NCI-H82 treated with DMSO at 0.1 percent for 48 hours (cell line): Measurements from ENCODE around the gene CLEC4M.
A peak's percentile ranks its signal among the peaks of the same experiment; 100 is the strongest.

Source experiments
- DNase-seq: peaks from one replicate; lab custom pipeline; 2025; ENCODE audit not compliant: unreplicated experiment; lab: John Stamatoyannopoulos, UW

Gene CLEC4M, protein sequence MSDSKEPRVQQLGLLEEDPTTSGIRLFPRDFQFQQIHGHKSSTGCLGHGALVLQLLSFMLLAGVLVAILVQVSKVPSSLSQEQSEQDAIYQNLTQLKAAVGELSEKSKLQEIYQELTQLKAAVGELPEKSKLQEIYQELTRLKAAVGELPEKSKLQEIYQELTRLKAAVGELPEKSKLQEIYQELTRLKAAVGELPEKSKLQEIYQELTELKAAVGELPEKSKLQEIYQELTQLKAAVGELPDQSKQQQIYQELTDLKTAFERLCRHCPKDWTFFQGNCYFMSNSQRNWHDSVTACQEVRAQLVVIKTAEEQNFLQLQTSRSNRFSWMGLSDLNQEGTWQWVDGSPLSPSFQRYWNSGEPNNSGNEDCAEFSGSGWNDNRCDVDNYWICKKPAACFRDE

GRCh38 chr19:7762719-7763293 lies at the start of gene CLEC4M:
TSS of gene CLEC4M (plus strand) at chr19:7763243. CDS start at chr19:7763267, 24 bp downstream.
- DNase-seq: no peak

DNA sequence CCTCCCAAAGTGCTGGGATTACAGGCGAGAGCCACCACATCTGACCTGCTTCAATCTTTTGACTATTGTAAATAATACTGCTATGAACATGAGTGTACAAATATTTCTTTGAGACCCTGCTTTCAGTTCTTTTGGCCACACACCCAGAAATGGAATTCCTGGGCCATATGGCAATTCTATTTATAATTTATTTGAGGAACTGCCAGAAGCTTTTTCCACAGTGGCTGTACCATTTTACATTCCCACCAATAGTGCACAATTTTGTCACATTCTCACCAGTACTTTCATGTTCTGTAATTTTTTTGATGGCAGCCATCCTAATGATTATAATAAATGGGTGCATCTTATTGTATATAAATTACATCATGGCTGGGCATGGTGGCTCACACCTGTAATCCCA lies 47.4 kb upstream of the CLEC4M start:
- DNase-seq: no peak

GRCh38 chr19:7716762-7717161 lies 46.3 kb upstream of the CLEC4M start:
- DNase-seq: no peak

DNA sequence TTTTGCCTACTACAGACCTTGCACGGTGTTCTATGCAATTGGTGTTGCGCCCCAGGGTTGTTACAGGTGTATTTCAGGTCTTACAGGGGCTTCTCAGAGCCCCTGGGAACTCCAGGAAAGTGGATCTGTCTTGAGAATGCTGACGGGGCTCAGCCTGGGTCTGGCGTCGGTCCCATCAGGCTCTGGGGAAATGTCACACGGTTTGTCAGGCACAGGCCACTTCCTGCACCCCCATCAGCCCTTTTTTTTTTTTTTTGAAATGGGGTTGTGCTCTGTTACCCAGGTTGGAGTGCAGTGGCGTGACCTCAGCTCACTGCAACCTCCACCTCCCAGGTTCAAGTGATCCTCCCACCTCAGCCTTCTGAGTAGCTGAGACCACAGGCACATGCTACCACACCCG lies 44.4 kb upstream of the CLEC4M start:
- DNase-seq: no peak

GRCh38 chr19:7720351-7720750 lies 42.7 kb upstream of the CLEC4M start:
- peak; percentile 92 for DNase-seq

DNA sequence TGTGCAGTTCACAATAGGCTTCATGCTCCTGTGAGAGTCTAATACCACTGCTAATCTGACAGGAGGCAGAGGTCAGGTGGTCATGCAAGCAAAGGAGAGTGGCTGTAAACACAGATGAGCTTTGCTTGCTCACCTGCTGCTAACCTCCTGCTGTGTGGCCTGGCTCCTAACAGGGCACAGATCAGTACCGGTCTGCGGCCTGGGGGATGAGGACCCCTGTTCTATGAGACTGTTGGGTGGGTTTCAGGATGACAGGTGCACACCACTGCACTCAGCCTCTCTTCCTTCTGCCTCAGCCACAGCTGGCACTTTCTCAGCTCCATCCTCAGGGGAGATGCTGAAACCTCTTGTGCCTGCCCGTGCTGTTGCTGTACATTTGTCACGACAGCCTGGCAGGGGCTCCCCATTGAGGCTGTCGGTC lies 40.8 kb upstream of the CLEC4M start:
- peak; percentile 86 for DNase-seq

DNA sequence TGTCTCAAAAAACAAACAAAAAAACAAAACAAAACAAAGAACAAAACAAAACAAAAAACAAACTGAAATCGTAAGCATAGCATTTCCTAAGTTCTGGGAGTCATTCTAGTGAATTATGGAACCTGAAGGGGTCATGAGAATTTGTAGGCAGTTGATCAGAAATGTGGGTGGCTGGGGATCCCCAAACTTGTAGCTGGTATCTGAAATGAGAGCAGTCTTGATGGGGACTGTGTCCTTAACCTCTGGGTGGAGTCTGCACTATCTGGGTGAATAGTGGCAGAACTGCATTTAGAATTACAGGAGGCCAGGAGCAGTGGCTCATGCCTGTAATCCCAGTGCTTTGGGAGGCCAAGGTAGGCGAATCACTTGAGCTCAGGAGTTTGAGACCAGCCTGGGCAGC lies 37.3 kb upstream of the CLEC4M start:
- no peak for DNase-seq

- no peak for DNase-seq
These were observed 33.8 kb upstream of the CLEC4M start for GRCh38 chr19:7729211-7729610.

GRCh38 chr19:7729831-7730285 lies 33.2 kb upstream of the CLEC4M start:
- DNase-seq: no peak

GRCh38 chr19:7730286-7731217 lies 32.5 kb upstream of the CLEC4M start:
- no peak for DNase-seq

GRCh38 chr19:7731218-7731595 lies 31.8 kb upstream of the CLEC4M start:
- DNase-seq: no peak

DNA sequence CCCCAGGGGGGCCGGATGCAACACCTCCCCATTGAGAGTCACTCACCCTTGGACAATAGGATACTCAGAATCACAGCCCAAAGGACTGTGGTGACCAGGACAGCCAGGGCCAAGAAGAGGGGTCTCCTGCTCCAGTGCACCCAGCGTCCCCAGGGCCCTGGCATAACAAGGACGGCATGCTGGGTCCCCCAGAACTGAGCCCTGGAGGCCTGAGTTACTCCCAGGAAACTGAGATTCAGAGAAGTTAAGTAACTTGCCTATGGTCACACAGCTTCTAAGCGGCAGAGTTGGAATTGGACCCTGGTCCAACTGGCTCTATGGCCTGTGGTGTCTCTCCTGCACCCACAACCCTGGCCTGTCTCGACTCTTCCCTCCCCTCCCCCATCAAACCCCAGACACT lies 31.4 kb upstream of the CLEC4M start:
- DNase-seq: no peak

- no peak for DNase-seq
These were observed 31.0 kb upstream of the CLEC4M start, which contains the start of gene CLEC4G for GRCh38 chr19:7732045-7732444. TSS of gene CLEC4G (minus strand) at chr19:7732110. CDS start at chr19:7732102, 8 bp downstream.

- no peak for DNase-seq
These were observed 29.7 kb upstream of the CLEC4M start for GRCh38 chr19:7733376-7733775.

DNA sequence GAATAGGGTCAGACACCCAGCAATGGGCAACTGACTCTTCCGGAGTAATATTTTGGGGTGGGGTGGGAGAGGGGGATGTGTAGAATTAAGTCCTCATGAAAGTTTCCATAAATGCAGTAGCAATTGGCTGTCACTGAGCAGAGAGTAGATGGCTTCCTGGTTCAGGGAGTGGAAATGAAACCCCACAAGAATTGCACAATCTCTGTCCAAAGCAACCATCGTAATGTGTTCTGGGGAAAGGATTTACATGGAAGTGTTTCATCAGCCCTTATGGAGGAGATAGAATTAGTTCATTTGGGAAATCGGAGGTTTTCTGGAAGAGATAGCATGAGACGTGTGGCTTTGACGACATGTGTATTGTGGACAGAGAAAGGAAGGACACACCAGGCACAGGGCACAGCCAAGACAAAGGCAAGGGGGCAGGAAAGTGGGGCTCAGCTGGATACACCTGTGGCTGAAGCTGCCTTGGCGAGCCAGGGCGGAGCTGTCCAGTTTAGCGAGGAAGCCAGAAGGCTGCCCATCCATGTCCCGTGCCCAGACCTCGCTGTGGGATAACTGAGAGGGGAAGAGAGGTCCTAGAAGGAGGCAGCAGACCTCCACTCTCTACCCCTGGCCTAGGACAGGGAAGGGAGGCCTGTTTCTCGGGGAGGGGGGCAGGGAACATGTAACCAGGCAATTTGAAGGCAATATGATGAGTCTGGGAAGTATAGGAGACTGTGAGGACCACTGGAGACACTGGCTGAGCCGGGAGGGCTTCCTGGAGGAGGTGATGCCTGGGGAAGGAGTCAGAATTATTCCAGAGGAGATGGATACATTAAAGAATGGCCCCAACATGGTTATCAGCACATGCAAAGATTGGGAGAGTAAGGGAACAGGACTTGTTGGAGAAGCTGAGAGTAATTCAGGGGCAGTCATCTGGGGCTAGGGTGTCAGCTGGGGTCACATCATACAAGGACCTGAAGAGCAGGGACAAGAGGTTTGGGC lies 28.5 kb upstream of the CLEC4M start:
- DNase-seq: no peak

- DNase-seq: no peak
These were observed 26.9 kb upstream of the CLEC4M start for GRCh38 chr19:7736148-7736547.

DNA sequence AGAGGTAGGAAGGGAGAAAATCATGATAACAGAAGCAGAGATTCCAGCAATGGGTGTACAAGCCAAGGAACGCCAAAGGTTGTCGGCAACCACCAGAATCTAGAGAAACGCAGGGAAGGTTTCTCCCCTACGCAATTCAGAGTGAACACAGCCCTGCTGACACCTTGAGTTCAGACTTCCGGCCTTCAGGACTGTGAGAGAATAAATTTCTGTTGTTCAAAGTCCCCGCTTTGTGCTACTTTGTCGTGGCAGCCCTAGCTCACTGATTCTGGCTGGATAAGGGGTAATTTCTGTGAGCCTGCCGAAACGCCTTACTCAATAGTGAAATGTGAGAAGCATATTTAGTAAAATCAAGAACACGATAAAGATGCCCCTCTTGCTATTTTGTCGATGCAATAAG lies 25.8 kb upstream of the CLEC4M start:
- no peak for DNase-seq

GRCh38 chr19:7738023-7738422 lies 25.0 kb upstream of the CLEC4M start:
- DNase-seq: no peak

DNA sequence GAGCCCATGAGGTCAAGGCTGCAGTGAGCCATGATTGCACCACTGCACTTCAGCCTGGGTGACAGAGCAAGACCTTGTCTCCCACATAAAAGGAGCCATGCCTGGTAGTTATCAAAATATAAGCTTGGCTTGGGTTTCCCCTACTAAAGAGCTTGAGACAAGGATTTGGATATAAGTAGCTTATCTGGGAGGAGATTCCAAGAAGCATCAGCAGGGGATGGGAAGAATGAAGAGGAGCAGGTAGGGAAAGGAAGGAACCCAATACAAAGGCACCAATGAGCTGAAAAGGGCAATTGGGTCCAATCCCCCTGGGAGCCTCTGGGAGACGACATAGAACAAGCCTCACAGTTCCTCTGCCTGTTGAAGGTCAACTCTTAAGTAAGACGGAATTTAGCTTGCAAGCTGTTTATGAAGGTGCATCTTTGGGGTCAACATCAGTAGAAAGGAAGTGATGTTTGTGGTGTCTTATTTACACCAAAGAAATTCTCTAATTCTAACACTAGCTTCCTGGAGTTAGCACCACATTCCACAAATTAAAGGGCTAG lies 23.8 kb upstream of the CLEC4M start:
- peak; percentile 69 for DNase-seq
